Left ventricle myocardium inferior (tissue), 1 donor: ENCODE measurements around the gene BARHL1. TPM values are rescaled to one million over a fixed set of nuclear protein-coding genes. Genes with fewer than 3 reads are reported as not detected.
A peak's percentile ranks its signal among the peaks of the same experiment; 100 is the strongest.

Experiments
- DNase-seq: peaks from one replicate; pipeline ENCODE4 v3.0.0-alpha.2; 2020
- H3K27ac ChIP-seq: fragments of 200-600 bp; replicated peaks from 2 replicates; pipeline ENCODE4 v1.8.0; 2021
- H3K27me3 ChIP-seq: fragments of 200-600 bp; 2 replicates; pipeline ENCODE4 v1.8.0; 2021; ENCODE audit warnings: low read depth
- H3K36me3 ChIP-seq: fragments of 200-600 bp; 2 replicates; pipeline ENCODE4 v1.8.0; 2021
- H3K4me1 ChIP-seq: fragments of 200-600 bp; 2 replicates; pipeline ENCODE4 v1.8.0; 2021
- H3K4me3 ChIP-seq: fragments of 200-600 bp; 2 replicates; pipeline ENCODE4 v1.8.0; 2021; ENCODE audit warnings: mild to moderate bottlenecking, moderate library complexity
- H3K9me3 ChIP-seq: fragments of 200-600 bp; replicated peaks from 2 replicates; pipeline ENCODE4 v1.8.0; 2021
- intact Hi-C: fragments of 100-400 bp; cut with micrococcal nuclease; formaldehyde crosslinking; loops from one replicate; pipeline ENCODE4 v1.11.0; 2022
- total RNA-seq: library from RNA; stranded (reverse); fragmentation: NEBNext Ultra II Directional; extraction: Animal tissue kit (Norgen Biotek cat#: 25700); gene quantifications from one replicate; pipeline ENCODE4 v1.2.1, GENCODE V29; 2021
- TF ChIP-seq, protein P1 (sequence below): fragments of 200-600 bp; IDR thresholded peaks from 2 replicates; pipeline ENCODE4 v1.8.0; 2021; ENCODE audit warnings: antibody characterized with exemption, mild to moderate bottlenecking, borderline replicate concordance
- donor health status: DM: no; HTN: yes; CAD: no; lungs with severe emphysema.

The BARHL1 gene
- total RNA-seq, 1 donor from 2014 or later: not detected

DNA sequence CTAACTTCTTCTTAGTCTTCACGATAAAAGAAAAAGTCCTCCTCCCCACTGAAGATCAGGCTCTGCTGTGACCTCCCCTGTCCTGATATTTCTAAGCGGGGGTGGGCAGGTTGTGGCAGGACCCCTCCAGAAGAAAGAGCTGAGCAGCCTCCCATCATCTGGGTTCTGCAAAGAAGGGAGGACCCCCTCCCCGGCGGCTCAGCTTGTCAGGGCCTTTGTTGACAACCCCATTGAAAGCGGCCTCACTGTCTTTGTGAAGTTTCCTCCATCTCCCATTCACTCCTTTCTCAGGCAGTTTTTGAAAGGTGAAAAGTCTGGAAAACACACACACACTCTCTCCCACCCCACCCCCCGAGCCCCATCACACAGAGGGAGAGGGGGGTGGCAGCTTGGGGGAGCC is 26.2 kb upstream of the BARHL1 start:
- DNase-seq: no peak
- no peaks in the 10 kb centered on the region for H3K36me3 ChIP-seq
- H3K27me3 ChIP-seq: peaks cover 24% of the 10 kb centered on the region
- intact Hi-C loops: no loop called here
- no peak overlapping the region for H3K27ac ChIP-seq
- no peak overlapping the region for H3K4me3 ChIP-seq
- TF ChIP-seq, protein P1, sequence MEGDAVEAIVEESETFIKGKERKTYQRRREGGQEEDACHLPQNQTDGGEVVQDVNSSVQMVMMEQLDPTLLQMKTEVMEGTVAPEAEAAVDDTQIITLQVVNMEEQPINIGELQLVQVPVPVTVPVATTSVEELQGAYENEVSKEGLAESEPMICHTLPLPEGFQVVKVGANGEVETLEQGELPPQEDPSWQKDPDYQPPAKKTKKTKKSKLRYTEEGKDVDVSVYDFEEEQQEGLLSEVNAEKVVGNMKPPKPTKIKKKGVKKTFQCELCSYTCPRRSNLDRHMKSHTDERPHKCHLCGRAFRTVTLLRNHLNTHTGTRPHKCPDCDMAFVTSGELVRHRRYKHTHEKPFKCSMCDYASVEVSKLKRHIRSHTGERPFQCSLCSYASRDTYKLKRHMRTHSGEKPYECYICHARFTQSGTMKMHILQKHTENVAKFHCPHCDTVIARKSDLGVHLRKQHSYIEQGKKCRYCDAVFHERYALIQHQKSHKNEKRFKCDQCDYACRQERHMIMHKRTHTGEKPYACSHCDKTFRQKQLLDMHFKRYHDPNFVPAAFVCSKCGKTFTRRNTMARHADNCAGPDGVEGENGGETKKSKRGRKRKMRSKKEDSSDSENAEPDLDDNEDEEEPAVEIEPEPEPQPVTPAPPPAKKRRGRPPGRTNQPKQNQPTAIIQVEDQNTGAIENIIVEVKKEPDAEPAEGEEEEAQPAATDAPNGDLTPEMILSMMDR: no peak
- peaks cover 13% of the 10 kb centered on the region for H3K4me1 ChIP-seq
- no peaks in the 10 kb centered on the region for H3K9me3 ChIP-seq

DNA sequence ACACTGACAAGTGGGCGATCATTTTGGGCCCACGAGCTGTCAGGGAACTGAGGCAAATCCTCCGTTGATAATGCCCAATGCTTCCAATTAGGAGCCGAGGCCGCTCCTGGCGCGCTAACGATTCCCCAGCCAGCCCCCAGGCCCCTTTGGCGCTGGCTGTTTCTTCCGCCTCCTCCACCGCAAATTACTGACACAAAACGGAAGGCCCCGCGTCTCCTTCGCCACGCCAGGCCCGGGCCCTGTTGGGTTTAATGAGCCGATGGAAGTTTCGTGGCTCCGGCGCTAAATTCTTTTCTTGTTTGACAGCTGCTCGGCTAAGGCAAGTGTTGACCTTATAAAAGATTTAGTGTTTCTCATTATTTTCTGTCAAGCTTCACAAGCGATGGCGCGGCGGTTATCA is 25.7 kb upstream of the BARHL1 start:
- no peak for DNase-seq
- Histone ChIP-seq H3K27ac (no peak overlapping the region), H3K9me3 (no peaks in the 10 kb centered on the region), H3K36me3 (no peaks in the 10 kb centered on the region), H3K27me3 (peaks cover 24% of the 10 kb centered on the region), H3K4me3 (no peak overlapping the region), H3K4me1 (peaks cover 15% of the 10 kb centered on the region)
- intact Hi-C loops: no loop called here
- TF ChIP-seq, protein P1: no peak

GRCh38 chr9:132557159-132557558 is 25.2 kb upstream of the BARHL1 start:
- intact Hi-C loops: no loop called here
- Histone ChIP-seq H3K27me3 (peaks cover 21% of the 10 kb centered on the region), H3K9me3 (no peaks in the 10 kb centered on the region), H3K36me3 (no peaks in the 10 kb centered on the region), H3K27ac (no peak overlapping the region), H3K4me3 (no peak overlapping the region), H3K4me1 (peaks cover 20% of the 10 kb centered on the region)
- DNase-seq: no peak
- TF ChIP-seq, protein P1: no peak

- Histone ChIP-seq H3K27ac (no peak overlapping the region), H3K9me3 (no peaks in the 10 kb centered on the region), H3K4me1 (peaks cover 23% of the 10 kb centered on the region), H3K4me3 (no peak overlapping the region), H3K36me3 (no peaks in the 10 kb centered on the region), H3K27me3 (peaks cover 8% of the 10 kb centered on the region)
- DNase-seq: no peak
- TF ChIP-seq, protein P1: no peak
- intact Hi-C loops: no loop called here
Measured at GRCh38 chr9:132559711-132560110, 22.7 kb upstream of the BARHL1 start.

DNA sequence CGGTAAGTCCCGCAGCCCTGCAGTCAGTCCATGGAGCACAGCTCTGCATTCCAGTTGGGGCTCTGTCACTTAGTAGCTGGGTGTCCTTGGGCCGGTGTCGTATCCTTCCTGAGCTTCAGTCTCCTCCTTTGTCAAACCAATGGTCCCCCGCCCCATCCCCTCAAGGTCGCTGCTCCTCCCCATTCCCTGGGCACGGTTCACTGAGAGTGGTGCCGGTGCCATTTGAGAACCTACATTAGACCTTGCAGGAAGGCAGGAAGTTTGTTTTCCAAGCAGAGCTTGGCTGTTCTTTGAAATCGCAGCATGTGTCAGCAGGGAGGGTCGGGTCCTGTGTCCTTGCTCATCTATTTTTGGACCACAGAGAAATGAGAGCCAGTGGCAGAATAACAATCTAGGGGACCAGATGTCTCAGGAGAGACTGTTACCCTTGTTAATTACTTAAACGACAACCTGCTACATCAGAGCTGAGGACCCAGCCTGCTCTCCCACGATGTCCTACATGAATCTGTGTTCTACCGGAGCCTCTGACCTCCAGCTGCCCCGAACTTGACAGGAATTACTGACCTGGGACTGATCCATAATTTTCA is 21.7 kb upstream of the BARHL1 start:
- Histone ChIP-seq H3K4me3 (peak overlapping the region; percentile 14), H3K9me3 (no peaks in the 10 kb centered on the region), H3K36me3 (no peaks in the 10 kb centered on the region), H3K27ac (peak overlapping the region; percentile 12), H3K27me3 (peaks cover 8% of the 10 kb centered on the region), H3K4me1 (peaks cover 23% of the 10 kb centered on the region)
- TF ChIP-seq, protein P1: no peak
- intact Hi-C loops: no loop called here
- no peak for DNase-seq
